GM21576 (cell line): ENCODE measurements around the gene C20orf204.
"Not testable (repeated sequence)": the region's sequence is repeated elsewhere in the genome, so short reads cannot be mapped to it uniquely, and the experiment has no call there.

ENCODE experiments used
- ATAC-seq: cut with Tn5 transposase; IDR thresholded peaks from one replicate; pipeline ENCODE4 v1.9.1; 2021; ENCODE audit warnings: mild to moderate bottlenecking, moderate library complexity; ENCODE audit not compliant: unreplicated experiment

Gene C20orf204

GRCh38 chr20:64035933-64036345 lies at the start of gene C20orf204:
Gene C20orf204 (plus strand): TSS chr20:64036182. CDS start chr20:64036324, 142 bp downstream.
- no peak for ATAC-seq

- no peak for ATAC-seq
These were observed 35.1 kb upstream of the C20orf204 start for GRCh38 chr20:64000906-64001305.

GRCh38 chr20:64001607-64002011 lies 34.4 kb upstream of the C20orf204 start:
- ATAC-seq = no peak

- no peak for ATAC-seq
These were observed 31.8 kb upstream of the C20orf204 start for GRCh38 chr20:64003960-64004725.

- ATAC-seq = no peak
These were observed 30.6 kb upstream of the C20orf204 start for GRCh38 chr20:64005394-64005793.

- no peak for ATAC-seq
These were observed 29.5 kb upstream of the C20orf204 start for GRCh38 chr20:64006490-64006889.

- ATAC-seq = no peak
These were observed 29.1 kb upstream of the C20orf204 start for GRCh38 chr20:64006902-64007301.

- ATAC-seq = no peak
These were observed 26.1 kb upstream of the C20orf204 start for GRCh38 chr20:64009811-64010387.

- ATAC-seq = peak; percentile 45
These were observed 25.2 kb upstream of the C20orf204 start for GRCh38 chr20:64010711-64011237.

- ATAC-seq = no peak
These were observed 24.6 kb upstream of the C20orf204 start for GRCh38 chr20:64011366-64011779.

GRCh38 chr20:64012385-64013154 lies 23.4 kb upstream of the C20orf204 start:
- ATAC-seq = not testable (repeated sequence)

GRCh38 chr20:64015635-64016034 lies 20.3 kb upstream of the C20orf204 start:
- no peak for ATAC-seq

- no peak for ATAC-seq
These were observed 14.6 kb upstream of the C20orf204 start for GRCh38 chr20:64021124-64021975.

- no peak for ATAC-seq
These were observed 13.2 kb upstream of the C20orf204 start for GRCh38 chr20:64022671-64023360.

- no peak for ATAC-seq
These were observed 12.4 kb upstream of the C20orf204 start for GRCh38 chr20:64023361-64024140.

- no peak for ATAC-seq
These were observed 11.6 kb upstream of the C20orf204 start for GRCh38 chr20:64024141-64024990.

GRCh38 chr20:64025101-64025825 lies 10.7 kb upstream of the C20orf204 start:
- no peak for ATAC-seq
